OCI-LY7 (cell line): ENCODE measurements around the gene TMEM143. TPM values are rescaled to one million over a fixed set of nuclear protein-coding genes. Genes with fewer than 3 reads are reported as not detected.
A peak's percentile ranks its signal among the peaks of the same experiment; 100 is the strongest.

Experiments
- BruUV-seq: library from RNA; stranded (reverse); fragments of 400-500 nt; replicated peaks from 2 replicates; lab custom pipeline; 2021; lab: Mats Ljungman, UMichigan
- CTCF ChIA-PET: fragments of 300-600 bp; sonication (Branson Sonifier 250); formaldehyde crosslinking; loops from one replicate; lab custom pipeline; 2022; ENCODE audit warnings: antibody characterized with exemption; ENCODE audit not compliant: unreplicated experiment; lab: Charles Lee
- POLR2A ChIA-PET: fragments of 300-600 bp; sonication (Branson Sonifier 250); formaldehyde crosslinking; loops from one replicate; lab custom pipeline; 2022; ENCODE audit warnings: antibody characterized with exemption; lab: Charles Lee
- DNase-seq: peaks from one replicate; pipeline ENCODE4 v3.0.0-alpha.2; 2015; ENCODE audit warnings: low spot score
- H2AFZ ChIP-seq: fragments of 200-600 bp; sonication (generic), shearing (Covaris generic); 2 replicates; pipeline ENCODE4 v1.6.1; 2014; ENCODE audit warnings: mild to moderate bottlenecking, antibody characterized with exemption, low read length, moderate library complexity
- H3K27ac ChIP-seq: fragments of 200-600 bp; sonication (generic); 2 replicates; pipeline ENCODE4 v1.5.1; 2014; ENCODE audit warnings: mixed run types, low read depth, mild to moderate bottlenecking, moderate library complexity, low read length, inconsistent platforms; ENCODE audit not compliant: poor library complexity, severe bottlenecking
- H3K36me3 ChIP-seq: fragments of 200-600 bp; sonication (generic); 2 replicates; pipeline ENCODE4 v1.6.1; 2014; ENCODE audit warnings: mild to moderate bottlenecking, antibody characterized with exemption, low read length, moderate library complexity, mixed read lengths; ENCODE audit not compliant: insufficient read depth
- H3K4me1 ChIP-seq: fragments of 200-600 bp; sonication (generic); 2 replicates; pipeline ENCODE4 v1.5.1; 2014; ENCODE audit warnings: mild to moderate bottlenecking, low read length; ENCODE audit not compliant: insufficient read depth, poor library complexity, severe bottlenecking
- H3K4me2 ChIP-seq: fragments of 200-600 bp; sonication (generic); 2 replicates; pipeline ENCODE4 v1.6.1; 2014; ENCODE audit warnings: mild to moderate bottlenecking, low read length
- H3K4me3 ChIP-seq: fragments of 200-600 bp; sonication (generic); 2 replicates; pipeline ENCODE4 v1.5.1; 2014; ENCODE audit warnings: mild to moderate bottlenecking, low read depth, low read length; ENCODE audit not compliant: poor library complexity, severe bottlenecking
- H3K79me2 ChIP-seq: fragments of 200-600 bp; sonication (generic); 2 replicates; pipeline ENCODE4 v1.6.1; 2016; ENCODE audit warnings: low read depth, mild to moderate bottlenecking, low read length, moderate library complexity, mixed read lengths; ENCODE audit not compliant: insufficient read depth
- H3K9me2 ChIP-seq: fragments of 200-600 bp; sonication (generic); 2 replicates; pipeline ENCODE4 v1.6.1; 2016; ENCODE audit warnings: mild to moderate bottlenecking, low read length, mixed read lengths; ENCODE audit not compliant: insufficient read depth
- H3K9me3 ChIP-seq: fragments of 200-600 bp; sonication (generic); 2 replicates; pipeline ENCODE4 v1.6.1; 2014; ENCODE audit warnings: mild to moderate bottlenecking, mixed run types, low read length, mixed read lengths
- H4K20me1 ChIP-seq: fragments of 200-600 bp; sonication (generic); 2 replicates; pipeline ENCODE4 v1.6.1; 2014; ENCODE audit warnings: mild to moderate bottlenecking, antibody characterized with exemption, low read length, moderate library complexity, mixed read lengths; ENCODE audit not compliant: insufficient read depth
- EZH2phosphoT487 ChIP-seq: fragments of 200-600 bp; sonication (generic); IDR thresholded peaks from 2 replicates; pipeline ENCODE4 v1.6.1; 2018; ENCODE audit warnings: low read depth, borderline replicate concordance, mild to moderate bottlenecking, mixed run types, antibody characterized with exemption, low read length, moderate library complexity, mixed read lengths
- intact Hi-C: fragments of 100-400 bp; cut with micrococcal nuclease; formaldehyde crosslinking; loops from one replicate; pipeline ENCODE4 v1.10.0; 2022; ENCODE audit not compliant: unreplicated experiment
- total RNA-seq, 2 experiments: library from RNA; depleted of rRNA in 1 of 2; stranded (reverse); fragments of >200 nt in 1 of 2; shearing (Covaris generic) in 1 of 2; gene quantifications; 2 replicates each; pipeline ENCODE4 v1.2.3, GENCODE V29; 2014 to 2022
- TF ChIP-seq, protein P1 (sequence below): fragments of 200-600 bp; sonication (generic); conservative IDR thresholded peaks from 2 replicates; pipeline ENCODE4 v1.5.1; 2014; ENCODE audit warnings: mild to moderate bottlenecking, antibody characterized with exemption, low read length, moderate library complexity, mixed read lengths

Gene TMEM143
- total RNA-seq, 2 experiments from 2014 or later, result 31.1 to 31.4 TPM

DNA sequence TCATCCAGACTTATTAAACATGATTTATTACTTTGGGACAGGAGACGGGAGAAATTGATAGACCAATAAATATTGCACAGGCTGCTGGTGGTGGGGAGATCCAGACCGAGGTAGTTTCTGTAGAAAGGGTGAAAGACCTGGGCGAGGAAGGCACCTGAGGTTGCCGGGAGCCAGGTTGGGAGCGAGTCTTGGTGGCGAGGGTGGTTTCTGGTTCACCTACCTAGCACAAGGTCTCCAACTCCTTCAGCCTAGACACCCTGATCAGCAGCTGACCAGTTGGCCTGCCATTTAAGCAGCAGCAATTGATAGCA, 31.4 kb downstream of the TMEM143 start:
- Histone ChIP-seq H3K79me2 (no peaks in the 10 kb centered on the region), H3K4me2 (peak overlapping the region; percentile 94), H3K36me3 (peaks cover 7% of the 10 kb centered on the region), H3K4me1 (peaks cover 51% of the 10 kb centered on the region), H3K9me2 (no peaks in the 10 kb centered on the region), H2AFZ (peak overlapping the region; percentile 40; the same call in 1 of the 2 replicates), H3K27ac (peak overlapping the region; percentile 91), H4K20me1 (no peaks in the 10 kb centered on the region), H3K9me3 (peaks cover 7% of the 10 kb centered on the region; the same call in 1 of the 2 replicates), H3K4me3 (peak overlapping the region; percentile 67)
- CTCF ChIA-PET, result interaction anchor here (1.1 kb wide), 1 partner anchor 11 kb away, joined by 6 read pairs; a partner anchor contains a TSS
- no peak for TF ChIP-seq EZH2phosphoT487
- TF ChIP-seq, protein P1, sequence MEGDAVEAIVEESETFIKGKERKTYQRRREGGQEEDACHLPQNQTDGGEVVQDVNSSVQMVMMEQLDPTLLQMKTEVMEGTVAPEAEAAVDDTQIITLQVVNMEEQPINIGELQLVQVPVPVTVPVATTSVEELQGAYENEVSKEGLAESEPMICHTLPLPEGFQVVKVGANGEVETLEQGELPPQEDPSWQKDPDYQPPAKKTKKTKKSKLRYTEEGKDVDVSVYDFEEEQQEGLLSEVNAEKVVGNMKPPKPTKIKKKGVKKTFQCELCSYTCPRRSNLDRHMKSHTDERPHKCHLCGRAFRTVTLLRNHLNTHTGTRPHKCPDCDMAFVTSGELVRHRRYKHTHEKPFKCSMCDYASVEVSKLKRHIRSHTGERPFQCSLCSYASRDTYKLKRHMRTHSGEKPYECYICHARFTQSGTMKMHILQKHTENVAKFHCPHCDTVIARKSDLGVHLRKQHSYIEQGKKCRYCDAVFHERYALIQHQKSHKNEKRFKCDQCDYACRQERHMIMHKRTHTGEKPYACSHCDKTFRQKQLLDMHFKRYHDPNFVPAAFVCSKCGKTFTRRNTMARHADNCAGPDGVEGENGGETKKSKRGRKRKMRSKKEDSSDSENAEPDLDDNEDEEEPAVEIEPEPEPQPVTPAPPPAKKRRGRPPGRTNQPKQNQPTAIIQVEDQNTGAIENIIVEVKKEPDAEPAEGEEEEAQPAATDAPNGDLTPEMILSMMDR, result no peak
- intact Hi-C loops, result loop anchor here (5.0 kb wide), 1 partner anchor 75 kb away; the partner anchor contains the start of gene CARD8
- BruUV-seq, result no TSS peak
- POLR2A ChIA-PET, result interaction anchor here (0.8 to 3.3 kb wide), 4 partner anchors 10 to 242 kb away, joined by 3 to 44 read pairs (median 10); partner anchors contain the start of genes SYNGR4 and TMEM143
- DNase-seq, result no peak

GRCh38 chr19:48330012-48330681, 33.6 kb downstream of the TMEM143 start:
- intact Hi-C loops, result loop anchor here (1.0 to 5.0 kb wide), 2 partner anchors 8 to 73 kb away; partner anchors contain the start of gene CARD8
- DNase-seq, result peak; percentile 96
- Histone ChIP-seq H3K4me1 (peaks cover 63% of the 10 kb centered on the region), H3K79me2 (no peaks in the 10 kb centered on the region), H3K36me3 (peaks cover 7% of the 10 kb centered on the region), H4K20me1 (no peaks in the 10 kb centered on the region), H3K4me3 (peak overlapping the region; percentile 70), H2AFZ (peak overlapping the region; percentile 86), H3K27ac (peak overlapping the region; percentile 78), H3K9me2 (no peaks in the 10 kb centered on the region), H3K9me3 (peaks cover 7% of the 10 kb centered on the region; the same call in 1 of the 2 replicates), H3K4me2 (peak overlapping the region; percentile 83)
- ChIA-PET CTCF (interaction anchor here (0.9 kb wide), 1 partner anchor 9 kb away, joined by 8 read pairs; no protein-coding TSS in a partner anchor), POLR2A (interaction anchor here (0.6 to 2.3 kb wide), 4 partner anchors 9 to 1262 kb away, joined by 3 to 15 read pairs (median 4); a partner anchor contains a TSS)
- no TSS peak for BruUV-seq
- no peak for TF ChIP-seq EZH2phosphoT487
- TF ChIP-seq, protein P1, result peak; percentile 36; the same call in 1 of the 2 replicates
